Measurements from ENCODE around the gene PIP4K2C. TPM values are rescaled to one million over a fixed set of nuclear protein-coding genes. Genes with fewer than 3 reads are reported as not detected.
"Not testable (repeated sequence)": the region's sequence is repeated elsewhere in the genome, so short reads cannot be mapped to it uniquely, and the experiment has no call there.

PIP4K2C gene
- total RNA-seq, 2 experiments from 2014 or later: 14.5 to 15.9 TPM

GRCh38 chr12:57616383-57617101 is 25.6 kb downstream of the PIP4K2C start:
- Histone ChIP-seq H3K4me1 (ENCODE audit: insufficient read depth, low read length, poor library complexity, severe bottlenecking) (peaks cover 15% of the 10 kb centered on the region), H3K79me2 (ENCODE audit: insufficient read depth, low read depth, low read length) (no peaks in the 10 kb centered on the region), H3K4me3 (ENCODE audit: low read depth, low read length, poor library complexity, severe bottlenecking) (no peak overlapping the region), H3K9me3 (ENCODE audit: low read length) (no peaks in the 10 kb centered on the region), H3K27ac (ENCODE audit: low read depth, low read length, poor library complexity, severe bottlenecking) (no peak overlapping the region), H3K4me2 (ENCODE audit: low read length) (no peak overlapping the region), H3K9me2 (ENCODE audit: insufficient read depth, low read length) (no peaks in the 10 kb centered on the region), H2AFZ (ENCODE audit: low read length) (no peak overlapping the region), H3K36me3 (ENCODE audit: insufficient read depth, low read length) (no peaks in the 10 kb centered on the region), H4K20me1 (ENCODE audit: insufficient read depth, low read length) (no peaks in the 10 kb centered on the region)
- DNase-seq (ENCODE audit: low spot score): no peak
- BruUV-seq (replicated peaks): no TSS peak
- CTCF ChIA-PET (ENCODE audit: unreplicated experiment): no interaction called here
- intact Hi-C loops (cut with micrococcal nuclease; ENCODE audit: unreplicated experiment): no loop called here
- no peak for TF ChIP-seq EZH2phosphoT487 (IDR thresholded peaks at IDR 0.05; ENCODE audit: borderline replicate concordance, low read depth, low read length)
- POLR2A ChIA-PET: interaction anchor here (0.7 to 0.8 kb wide), 2 partner anchors 8 to 19 kb away, joined by 3 to 4 read pairs; no protein-coding TSS in a partner anchor

DNA sequence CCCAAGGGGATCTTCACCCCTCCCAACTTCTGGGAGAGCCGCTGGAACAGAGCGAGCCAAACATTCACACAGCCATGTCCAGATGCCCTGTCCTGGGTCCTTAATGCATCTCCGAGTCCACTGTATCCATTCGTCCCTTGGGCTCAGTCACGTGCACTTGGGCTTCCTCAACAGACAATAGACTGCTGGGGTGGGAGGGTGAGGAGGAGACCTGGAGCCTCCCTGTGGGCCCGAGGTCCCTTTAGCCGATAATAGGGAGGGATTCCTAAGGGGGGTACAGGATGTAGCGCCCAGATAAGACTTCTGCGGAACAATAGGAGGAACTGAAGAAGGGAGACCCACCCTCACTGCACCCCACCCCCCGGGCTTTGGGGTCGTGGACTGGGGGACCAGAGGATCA is 26.9 kb downstream of the PIP4K2C start:
- H3K27ac ChIP-seq (ENCODE audit: low read depth, low read length, poor library complexity, severe bottlenecking): no peak overlapping the region
- H2AFZ ChIP-seq (ENCODE audit: low read length): no peak overlapping the region
- ChIA-PET POLR2A (no interaction called here), CTCF (ENCODE audit: unreplicated experiment) (no interaction called here)
- H3K36me3 ChIP-seq (ENCODE audit: insufficient read depth, low read length): no peaks in the 10 kb centered on the region
- no peaks in the 10 kb centered on the region for H3K9me3 ChIP-seq (ENCODE audit: low read length)
- H4K20me1 ChIP-seq (ENCODE audit: insufficient read depth, low read length): no peaks in the 10 kb centered on the region
- H3K9me2 ChIP-seq (ENCODE audit: insufficient read depth, low read length): no peaks in the 10 kb centered on the region
- no peaks in the 10 kb centered on the region for H3K79me2 ChIP-seq (ENCODE audit: insufficient read depth, low read depth, low read length)
- intact Hi-C loops (cut with micrococcal nuclease; ENCODE audit: unreplicated experiment): no loop called here
- H3K4me1 ChIP-seq (ENCODE audit: insufficient read depth, low read length, poor library complexity, severe bottlenecking): peaks cover 15% of the 10 kb centered on the region
- no TSS peak for BruUV-seq (replicated peaks)
- no peak for DNase-seq (ENCODE audit: low spot score)
- H3K4me3 ChIP-seq (ENCODE audit: low read depth, low read length, poor library complexity, severe bottlenecking): no peak overlapping the region
- no peak overlapping the region for H3K4me2 ChIP-seq (ENCODE audit: low read length)
- TF ChIP-seq, protein P1, sequence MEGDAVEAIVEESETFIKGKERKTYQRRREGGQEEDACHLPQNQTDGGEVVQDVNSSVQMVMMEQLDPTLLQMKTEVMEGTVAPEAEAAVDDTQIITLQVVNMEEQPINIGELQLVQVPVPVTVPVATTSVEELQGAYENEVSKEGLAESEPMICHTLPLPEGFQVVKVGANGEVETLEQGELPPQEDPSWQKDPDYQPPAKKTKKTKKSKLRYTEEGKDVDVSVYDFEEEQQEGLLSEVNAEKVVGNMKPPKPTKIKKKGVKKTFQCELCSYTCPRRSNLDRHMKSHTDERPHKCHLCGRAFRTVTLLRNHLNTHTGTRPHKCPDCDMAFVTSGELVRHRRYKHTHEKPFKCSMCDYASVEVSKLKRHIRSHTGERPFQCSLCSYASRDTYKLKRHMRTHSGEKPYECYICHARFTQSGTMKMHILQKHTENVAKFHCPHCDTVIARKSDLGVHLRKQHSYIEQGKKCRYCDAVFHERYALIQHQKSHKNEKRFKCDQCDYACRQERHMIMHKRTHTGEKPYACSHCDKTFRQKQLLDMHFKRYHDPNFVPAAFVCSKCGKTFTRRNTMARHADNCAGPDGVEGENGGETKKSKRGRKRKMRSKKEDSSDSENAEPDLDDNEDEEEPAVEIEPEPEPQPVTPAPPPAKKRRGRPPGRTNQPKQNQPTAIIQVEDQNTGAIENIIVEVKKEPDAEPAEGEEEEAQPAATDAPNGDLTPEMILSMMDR (conservative IDR thresholded peaks at IDR 0.05; ENCODE audit: low read length): no peak
- TF ChIP-seq EZH2phosphoT487 (IDR thresholded peaks at IDR 0.05; ENCODE audit: borderline replicate concordance, low read depth, low read length): no peak

DNA sequence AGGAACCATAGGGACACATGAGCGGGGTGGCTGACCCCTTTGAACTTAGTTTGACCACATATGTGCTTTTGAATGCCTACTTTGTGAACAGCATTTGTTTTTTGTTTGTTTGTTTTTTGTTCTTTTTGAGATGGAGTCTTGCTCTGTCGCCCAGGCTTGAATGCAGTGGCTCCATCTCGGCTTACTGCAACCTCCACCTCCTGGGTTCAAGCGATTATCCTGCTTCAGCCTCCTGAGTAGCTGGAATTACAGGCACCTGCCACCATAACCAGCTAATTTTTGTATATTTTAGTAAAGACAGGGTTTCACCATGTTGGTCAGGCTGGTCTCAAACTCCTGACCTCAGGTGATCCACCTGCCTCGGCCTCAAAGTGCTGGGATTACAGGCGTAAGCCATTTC is 27.4 kb downstream of the PIP4K2C start:
- H4K20me1 ChIP-seq (ENCODE audit: insufficient read depth, low read length); H3K79me2 ChIP-seq (ENCODE audit: insufficient read depth, low read depth, low read length); BruUV-seq (replicated peaks); H3K4me3 ChIP-seq (ENCODE audit: low read depth, low read length, poor library complexity, severe bottlenecking); CTCF ChIA-PET (ENCODE audit: unreplicated experiment); POLR2A ChIA-PET; intact Hi-C loops (cut with micrococcal nuclease; ENCODE audit: unreplicated experiment); H3K27ac ChIP-seq (ENCODE audit: low read depth, low read length, poor library complexity, severe bottlenecking); H3K4me2 ChIP-seq (ENCODE audit: low read length); H3K9me3 ChIP-seq (ENCODE audit: low read length); H3K9me2 ChIP-seq (ENCODE audit: insufficient read depth, low read length); DNase-seq (ENCODE audit: low spot score); H2AFZ ChIP-seq (ENCODE audit: low read length); H3K36me3 ChIP-seq (ENCODE audit: insufficient read depth, low read length): not testable (repeated sequence)
- H3K4me1 ChIP-seq (ENCODE audit: insufficient read depth, low read length, poor library complexity, severe bottlenecking): peaks cover 15% of the 10 kb centered on the region

All from OCI-LY7 (cell line).